Measurements from ENCODE around the gene SSBP3. TPM values are rescaled to one million over a fixed set of nuclear protein-coding genes. Genes with fewer than 3 reads are reported as not detected.

The SSBP3 gene
- total RNA-seq, 3 donors from 2014 or later (not counting 1 experiment from before 2014, with no cell fraction given): 162 to 224 (median 164) TPM

- intact Hi-C loops (cut with micrococcal nuclease): no loop called here
- H3K9me3 Mint-ChIP-seq: no peaks in the 10 kb centered on the region
- peaks cover 32% of the 10 kb centered on the region for H3K4me1 ChIP-seq (ENCODE audit: control insufficient read depth, insufficient read depth, low read length)
- peaks cover 88 to 100% of the 10 kb centered on the region in 2 donors for H3K4me1 Mint-ChIP-seq
- ATAC-seq (no peak), DNase-seq (no peak)
- H3K4me3 Mint-ChIP-seq: peak overlapping the region; percentile 13
- peak overlapping the region; percentile 72 to 81 for H3K27ac Mint-ChIP-seq
- no peak overlapping the region for H3K4me3 ChIP-seq (ENCODE audit: low read length)
- WGBS (ENCODE audit: insufficient coverage): 92% methylated on average over 11 of the region's 12 CpGs
- no peaks in the 10 kb centered on the region for H3K36me3 ChIP-seq (ENCODE audit: control insufficient read depth, insufficient read depth, low read length)
- no peak overlapping the region for H3K27ac ChIP-seq (ENCODE audit: low read length)
- TF ChIP-seq CTCF (IDR thresholded peaks at IDR 0.05): no peak
- H3K9me3 ChIP-seq (ENCODE audit: control insufficient read depth, insufficient read depth, low read length): no peaks in the 10 kb centered on the region
- no peaks in the 10 kb centered on the region for H3K27me3 Mint-ChIP-seq (ENCODE audit: low read depth in 2 of 2)
- H3K36me3 Mint-ChIP-seq: no peaks in the 10 kb centered on the region
- H3K27me3 ChIP-seq (ENCODE audit: control insufficient read depth, insufficient read depth, low read length): no peaks in the 10 kb centered on the region
Observed at GRCh38 chr1:54326543-54327385, 79.4 kb downstream of the SSBP3 start.

- intact Hi-C loops (cut with micrococcal nuclease): no loop called here
- Histone ChIP-seq H3K36me3 (ENCODE audit: control insufficient read depth, insufficient read depth, low read length) (no peaks in the 10 kb centered on the region), H3K27me3 (ENCODE audit: control insufficient read depth, insufficient read depth, low read length) (no peaks in the 10 kb centered on the region), H3K4me1 (ENCODE audit: control insufficient read depth, insufficient read depth, low read length) (peaks cover 24% of the 10 kb centered on the region), H3K9me3 (ENCODE audit: control insufficient read depth, insufficient read depth, low read length) (no peaks in the 10 kb centered on the region), H3K27ac (ENCODE audit: low read length) (no peak overlapping the region), H3K4me3 (ENCODE audit: low read length) (no peak overlapping the region)
- Mint-ChIP-seq H3K4me3 (no peak overlapping the region), H3K4me1 (peaks cover 86 to 99% of the 10 kb centered on the region in 2 donors), H3K36me3 (no peaks in the 10 kb centered on the region), H3K9me3 (no peaks in the 10 kb centered on the region), H3K27me3 (ENCODE audit: low read depth in 2 of 2) (no peaks in the 10 kb centered on the region), H3K27ac (peak overlapping the region; percentile 72 to 81)
- 94% methylated on average over 20 of the region's 20 CpGs for WGBS (ENCODE audit: insufficient coverage)
- TF ChIP-seq CTCF (IDR thresholded peaks at IDR 0.05): no peak
- DNase-seq: no peak
- no peak for ATAC-seq
Observed at GRCh38 chr1:54325703-54326461, 80.3 kb downstream of the SSBP3 start.

DNA sequence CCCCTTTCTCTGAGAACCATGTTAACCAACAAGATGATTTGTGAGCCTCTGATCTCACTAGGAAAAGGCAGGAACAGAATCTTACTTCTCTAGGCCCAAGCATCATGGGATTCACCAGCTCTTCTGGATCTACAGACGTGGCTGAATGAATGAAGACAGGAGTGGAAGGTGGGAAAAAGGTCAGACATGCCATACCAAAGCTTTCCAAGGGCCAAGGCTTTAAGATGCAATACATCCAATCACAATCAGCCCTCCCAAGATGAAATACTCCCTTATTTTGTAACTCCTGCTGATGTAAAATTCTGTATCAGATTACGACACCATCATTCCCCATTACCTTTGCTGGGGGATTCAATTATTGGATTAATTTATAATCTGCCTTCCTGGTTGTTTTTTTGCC is 80.9 kb downstream of the SSBP3 start:
- TF ChIP-seq CTCF (IDR thresholded peaks at IDR 0.05): no peak
- Mint-ChIP-seq H3K27me3 (ENCODE audit: low read depth in 2 of 2) (no peaks in the 10 kb centered on the region), H3K36me3 (no peaks in the 10 kb centered on the region), H3K4me3 (no peak overlapping the region), H3K4me1 (peaks cover 86 to 99% of the 10 kb centered on the region in 2 donors), H3K27ac (peak overlapping the region; percentile 43 to 81), H3K9me3 (no peaks in the 10 kb centered on the region)
- DNase-seq (no peak), ATAC-seq (no peak)
- Histone ChIP-seq H3K36me3 (ENCODE audit: control insufficient read depth, insufficient read depth, low read length) (no peaks in the 10 kb centered on the region), H3K27ac (ENCODE audit: low read length) (no peak overlapping the region), H3K4me1 (ENCODE audit: control insufficient read depth, insufficient read depth, low read length) (peaks cover 24% of the 10 kb centered on the region), H3K4me3 (ENCODE audit: low read length) (no peak overlapping the region), H3K27me3 (ENCODE audit: control insufficient read depth, insufficient read depth, low read length) (no peaks in the 10 kb centered on the region), H3K9me3 (ENCODE audit: control insufficient read depth, insufficient read depth, low read length) (no peaks in the 10 kb centered on the region)
- WGBS (ENCODE audit: insufficient coverage): 80% methylated on average over 1 of the region's 2 CpGs
- intact Hi-C loops (cut with micrococcal nuclease): no loop called here

Data from natural killer cell (primary cell).